Urinary bladder (tissue), 4 donors: ENCODE data around the gene TXNRD1. TPM values are rescaled to one million over a fixed set of nuclear protein-coding genes. Genes with fewer than 3 reads are reported as not detected.
"Not testable (repeated sequence)": the region's sequence is repeated elsewhere in the genome, so short reads cannot be mapped to it uniquely, and the experiment has no call there.

Experiments used
- DNase-seq: peaks from one replicate; pipeline ENCODE4 v3.0.0-alpha.2; 2015; ENCODE audit errors: extremely low spot score
- H3K27ac ChIP-seq: one replicate; pipeline ENCODE4 v1.5.1; 2013; ENCODE audit warnings: low read depth, mild to moderate bottlenecking, moderate library complexity
- H3K36me3 ChIP-seq: one replicate; pipeline ENCODE4 v1.6.1; 2013; ENCODE audit warnings: mild to moderate bottlenecking, moderate library complexity; ENCODE audit not compliant: insufficient read depth
- H3K4me1 ChIP-seq: one replicate; pipeline ENCODE4 v1.6.1; 2013; ENCODE audit warnings: mild to moderate bottlenecking, moderate library complexity; ENCODE audit not compliant: insufficient read depth
- H3K4me3 ChIP-seq: one replicate; pipeline ENCODE4 v1.5.1; 2013; ENCODE audit warnings: low read depth, low read length
- WGBS: extraction: QIAGEN DNeasy Blood & Tissue Kit; methylation state at CpG from one replicate; pipeline ENCODE4 v1.1.7; 2013; 5-methylcytosine and 5-hydroxymethylcytosine counted together
- polyA plus RNA-seq: library from polyadenylated mRNA; stranded (reverse); fragments of 200-250 nt; gene quantifications from one replicate; pipeline ENCODE4 v1.2.3, GENCODE V29; 2013
- total RNA-seq: library from RNA; depleted of rRNA; stranded (reverse); fragments of >200 nt; gene quantifications from one replicate; pipeline ENCODE4 v1.2.3, GENCODE V29; 2014
- donor health status: healthy with polysubstance abuse.
- donor health status: healthy.

TXNRD1 gene
- total and polyA plus RNA-seq, 2 donors, result 69.4 to 267 TPM

DNA sequence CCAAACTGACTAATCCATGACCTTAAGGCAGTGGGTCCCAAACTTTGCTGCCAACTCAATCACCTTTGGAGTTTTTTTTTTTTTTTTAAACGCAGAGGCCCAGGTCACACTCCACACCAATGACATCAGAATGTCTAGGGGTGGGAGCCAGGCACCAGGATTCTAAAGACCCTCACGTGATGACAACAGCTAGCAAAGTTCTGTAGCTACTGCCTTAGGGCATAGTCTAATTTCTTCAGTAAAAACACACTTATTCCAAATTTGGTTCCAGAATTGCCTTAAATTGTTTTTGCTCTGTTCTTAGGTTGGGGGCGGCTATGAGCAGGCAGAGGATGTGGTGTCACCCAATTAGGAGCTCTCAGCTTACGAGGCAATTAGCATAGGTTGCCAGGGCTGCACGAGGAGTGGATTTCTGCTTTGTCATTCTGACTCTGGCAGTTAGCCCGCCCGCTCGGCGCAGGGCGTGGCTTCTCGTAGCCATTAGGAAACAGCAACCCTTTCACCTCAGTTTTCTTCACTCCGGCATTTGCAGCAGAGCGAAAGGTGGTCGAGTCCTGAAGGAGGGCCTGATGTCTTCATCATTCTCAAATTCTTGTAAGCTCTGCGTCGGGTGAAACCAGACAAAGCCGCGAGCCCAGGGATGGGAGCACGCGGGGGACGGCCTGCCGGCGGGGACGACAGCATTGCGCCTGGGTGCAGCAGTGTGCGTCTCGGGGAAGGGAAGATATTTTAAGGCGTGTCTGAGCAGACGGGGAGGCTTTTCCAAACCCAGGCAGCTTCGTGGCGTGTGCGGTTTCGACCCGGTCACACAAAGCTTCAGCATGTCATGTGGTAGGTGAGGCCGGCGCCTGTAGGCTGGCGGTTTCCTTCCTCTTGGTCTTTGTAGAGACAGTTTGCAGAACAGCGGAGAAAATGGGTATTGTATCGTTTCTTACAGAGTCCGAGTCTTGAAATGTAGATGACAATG is 71.2 kb downstream of the TXNRD1 start:
- DNase-seq, result peak; percentile 83
- Histone ChIP-seq H3K4me3 (peak overlapping the region; percentile 89), H3K27ac (peak overlapping the region; percentile 96), H3K36me3 (no peaks in the 10 kb centered on the region), H3K4me1 (no peaks in the 10 kb centered on the region)
- under 1% methylated on average over 40 of the region's 40 CpGs for whole genome bisulfite sequencing

DNA sequence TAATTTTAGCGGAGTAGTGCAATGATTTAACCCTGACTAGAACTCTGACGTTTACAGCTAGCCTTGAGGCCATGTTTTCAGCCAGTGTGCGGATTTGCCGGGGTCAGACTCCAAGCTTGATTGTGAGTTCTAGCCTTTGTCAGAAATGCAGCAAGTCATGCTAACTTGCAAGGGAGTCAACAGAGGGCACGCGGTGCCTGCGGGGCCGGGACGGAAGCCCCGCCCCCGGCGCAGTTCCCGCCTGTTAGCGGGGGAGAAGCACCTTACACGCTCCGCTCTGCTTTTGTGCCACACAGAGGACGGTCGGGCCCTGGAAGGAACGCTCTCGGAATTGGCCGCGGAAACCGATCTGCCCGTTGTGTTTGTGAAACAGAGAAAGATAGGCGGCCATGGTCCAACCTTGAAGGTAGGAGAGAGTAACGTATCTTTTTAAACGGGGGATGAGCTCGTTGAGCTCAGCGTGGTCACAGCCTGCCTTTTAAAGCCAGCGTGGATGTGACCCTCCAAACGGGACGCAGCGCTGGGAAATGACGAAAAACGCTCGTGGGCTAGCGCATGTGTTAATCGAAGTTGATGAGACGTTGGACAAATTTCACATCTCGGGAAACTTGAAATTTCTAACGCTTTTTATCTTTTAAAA is 73.2 kb downstream of the TXNRD1 start:
- Histone ChIP-seq H3K4me3 (peak overlapping the region; percentile 89), H3K36me3 (peaks cover 4% of the 10 kb centered on the region), H3K27ac (peak overlapping the region; percentile 77), H3K4me1 (no peaks in the 10 kb centered on the region)
- DNase-seq, result no peak
- WGBS, result under 1% methylated on average over 41 of the region's 41 CpGs

DNA sequence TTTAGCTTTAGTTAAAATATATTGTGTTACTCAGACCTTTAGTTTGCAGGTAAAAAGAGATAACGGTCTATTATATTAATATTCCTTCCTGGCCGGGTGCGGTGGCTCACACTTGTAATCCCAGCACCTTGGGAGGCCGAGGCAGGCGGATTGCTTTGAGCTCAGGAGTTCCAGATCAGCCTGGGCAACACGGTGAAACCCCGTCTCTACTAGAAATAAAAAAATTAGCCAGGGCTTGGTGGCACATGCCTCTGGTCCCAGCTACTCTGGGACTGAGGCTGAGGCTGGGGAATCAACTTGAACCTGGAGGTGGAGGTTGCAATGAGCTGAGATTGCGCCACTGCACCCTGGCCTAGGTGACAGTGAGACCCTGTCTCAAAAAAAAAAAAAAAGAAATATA is 74.7 kb downstream of the TXNRD1 start:
- H3K27ac ChIP-seq, result no peak overlapping the region
- DNase-seq, result no peak
- H3K4me3 ChIP-seq, result no peak overlapping the region
- WGBS, result 82% methylated on average over 8 of the region's 8 CpGs
- peaks cover 4% of the 10 kb centered on the region for H3K36me3 ChIP-seq
- no peaks in the 10 kb centered on the region for H3K4me1 ChIP-seq

DNA sequence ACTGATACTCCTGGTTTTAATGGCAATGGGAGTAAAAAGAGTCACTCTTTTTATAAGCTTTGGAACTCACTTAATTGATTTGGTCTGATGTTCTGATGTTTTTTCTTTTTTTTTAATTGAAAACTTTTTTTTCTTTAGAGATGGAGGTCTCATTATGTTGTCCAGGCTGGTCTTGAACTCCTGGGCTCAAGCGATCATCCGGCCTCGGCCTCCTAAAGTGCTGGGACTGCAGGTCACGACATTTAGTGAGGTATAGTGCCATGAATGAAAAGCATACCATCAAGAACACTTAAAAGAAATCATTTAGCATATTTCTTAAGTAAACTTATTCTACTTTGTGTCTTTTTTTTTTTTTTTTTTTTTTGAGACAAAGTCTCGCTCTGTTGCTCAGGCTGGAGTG is 75.3 kb downstream of the TXNRD1 start:
- DNase-seq, result no peak
- Histone ChIP-seq H3K36me3 (peaks cover 4% of the 10 kb centered on the region), H3K4me1 (no peaks in the 10 kb centered on the region), H3K27ac (no peak overlapping the region), H3K4me3 (no peak overlapping the region)
- WGBS, result 93% methylated on average over 5 of the region's 5 CpGs

DNA sequence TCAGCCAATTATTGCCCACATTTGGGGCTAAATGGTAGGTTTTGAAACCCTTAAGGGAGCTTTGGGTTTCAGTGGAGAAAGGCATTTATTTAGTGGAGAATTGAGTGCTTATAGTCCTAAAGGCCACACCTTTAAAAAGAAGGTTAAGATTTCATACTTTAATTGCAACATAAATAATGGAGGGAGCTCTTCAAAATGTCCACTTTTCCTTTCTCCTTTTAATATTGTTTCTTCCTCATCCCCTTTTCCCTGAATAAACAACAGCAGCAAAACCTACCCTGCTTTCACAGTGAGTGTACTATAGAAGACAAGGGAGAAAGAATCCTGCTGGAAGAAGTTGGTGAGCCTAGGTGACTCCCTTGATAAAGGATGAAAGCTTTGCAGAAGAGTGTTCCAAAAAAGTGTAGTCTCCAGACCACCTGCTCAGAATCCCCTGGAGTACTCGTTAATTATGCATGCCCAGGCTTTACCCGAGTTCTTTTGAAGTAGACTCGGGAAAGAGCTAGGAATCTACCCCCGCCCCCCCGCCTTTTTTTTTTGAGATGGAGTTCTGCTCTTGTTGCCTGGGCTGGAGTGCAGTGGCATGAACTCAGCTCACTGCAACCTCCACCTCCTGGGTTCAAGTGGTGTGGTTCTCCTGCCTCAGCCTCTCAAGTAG is 76.4 kb downstream of the TXNRD1 start:
- no peaks in the 10 kb centered on the region for H3K4me1 ChIP-seq
- no peak overlapping the region for H3K27ac ChIP-seq
- H3K4me3 ChIP-seq, result no peak overlapping the region
- 66% methylated on average over 5 of the region's 5 CpGs for WGBS
- peaks cover 4% of the 10 kb centered on the region for H3K36me3 ChIP-seq
- no peak for DNase-seq

DNA sequence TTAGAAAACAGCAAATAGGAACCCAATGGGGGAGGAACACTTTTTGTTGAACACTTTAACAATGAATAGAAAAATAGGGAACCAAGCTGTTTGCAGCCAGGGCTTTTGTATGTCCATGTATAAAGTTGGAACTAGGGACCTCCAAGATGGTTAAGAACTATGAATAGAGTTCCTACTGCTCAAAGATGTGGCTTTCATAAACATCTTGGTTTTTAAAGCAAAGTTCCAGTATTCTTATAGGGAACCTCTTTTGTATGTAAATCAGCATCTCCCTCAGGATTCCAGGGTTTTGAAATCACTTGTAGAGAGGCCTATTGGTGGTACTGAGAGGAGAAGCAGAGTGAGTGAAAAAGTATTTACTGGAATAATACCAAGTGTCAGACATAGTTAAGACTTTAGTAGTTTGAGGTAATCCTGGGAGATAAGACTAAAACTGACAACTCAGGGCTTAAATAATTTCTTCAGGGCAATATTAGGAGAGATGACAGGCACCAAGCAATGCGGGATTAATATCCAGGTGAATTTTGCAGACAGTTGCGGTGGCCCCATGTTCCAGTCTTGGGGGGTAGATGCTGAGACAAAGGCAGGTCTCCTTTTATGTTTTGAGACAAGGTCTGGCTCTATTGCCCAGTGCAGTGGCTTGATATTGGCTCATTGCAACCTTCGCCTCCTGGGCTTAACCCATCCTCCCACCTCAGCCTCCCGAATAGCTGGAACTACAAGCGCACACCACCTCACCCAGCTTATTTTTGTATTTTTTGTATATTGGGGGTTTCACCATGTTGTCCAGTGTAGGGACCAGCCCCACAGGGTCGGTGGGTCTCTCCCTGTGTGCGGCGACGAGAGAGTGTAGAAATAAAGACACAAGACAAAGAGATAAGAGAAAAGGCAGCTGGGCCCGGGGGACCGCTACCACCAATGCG is 77.6 kb downstream of the TXNRD1 start:
- 94% methylated on average over 12 of the region's 12 CpGs for WGBS
- no peak overlapping the region for H3K27ac ChIP-seq
- peaks cover 4% of the 10 kb centered on the region for H3K36me3 ChIP-seq
- no peaks in the 10 kb centered on the region for H3K4me1 ChIP-seq
- DNase-seq, result no peak
- H3K4me3 ChIP-seq, result no peak overlapping the region

DNA sequence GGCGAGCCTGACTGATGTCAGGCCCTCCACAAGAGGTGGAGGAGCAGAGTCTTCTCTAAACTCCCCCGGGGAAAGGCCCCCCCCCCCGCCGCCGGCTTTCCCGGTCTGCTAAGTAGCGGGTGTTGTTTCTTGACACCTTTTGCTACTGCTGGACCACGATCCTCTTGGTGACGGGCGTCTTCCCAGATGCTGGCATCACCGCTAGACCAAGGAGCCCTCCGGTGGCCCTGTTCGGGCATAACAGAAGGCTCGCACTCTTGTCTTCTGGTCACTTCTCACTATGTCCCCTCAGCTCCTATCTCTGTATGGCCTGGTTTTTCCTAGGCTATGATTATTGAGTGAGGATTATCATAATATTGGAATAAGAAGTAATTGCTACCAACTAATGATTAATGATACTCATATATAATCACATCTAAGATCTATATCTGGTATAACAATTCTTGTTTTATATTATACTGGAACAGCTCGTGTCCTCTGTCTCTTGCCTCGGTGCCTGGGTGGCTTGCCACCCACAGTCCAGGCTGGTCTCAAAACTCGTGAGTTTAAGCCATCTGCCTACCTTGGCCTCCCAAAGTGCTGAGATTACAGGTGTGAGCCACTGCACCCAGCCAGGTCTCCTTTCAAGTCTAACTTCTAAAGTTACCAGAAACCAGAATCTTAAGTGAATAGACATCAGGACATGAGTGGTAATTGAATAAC is 78.7 kb downstream of the TXNRD1 start:
- H3K4me1 ChIP-seq, H3K36me3 ChIP-seq, H3K4me3 ChIP-seq, H3K27ac ChIP-seq, DNase-seq: not testable (repeated sequence)
- WGBS, result 54% methylated on average over 16 of the region's 17 CpGs

DNA sequence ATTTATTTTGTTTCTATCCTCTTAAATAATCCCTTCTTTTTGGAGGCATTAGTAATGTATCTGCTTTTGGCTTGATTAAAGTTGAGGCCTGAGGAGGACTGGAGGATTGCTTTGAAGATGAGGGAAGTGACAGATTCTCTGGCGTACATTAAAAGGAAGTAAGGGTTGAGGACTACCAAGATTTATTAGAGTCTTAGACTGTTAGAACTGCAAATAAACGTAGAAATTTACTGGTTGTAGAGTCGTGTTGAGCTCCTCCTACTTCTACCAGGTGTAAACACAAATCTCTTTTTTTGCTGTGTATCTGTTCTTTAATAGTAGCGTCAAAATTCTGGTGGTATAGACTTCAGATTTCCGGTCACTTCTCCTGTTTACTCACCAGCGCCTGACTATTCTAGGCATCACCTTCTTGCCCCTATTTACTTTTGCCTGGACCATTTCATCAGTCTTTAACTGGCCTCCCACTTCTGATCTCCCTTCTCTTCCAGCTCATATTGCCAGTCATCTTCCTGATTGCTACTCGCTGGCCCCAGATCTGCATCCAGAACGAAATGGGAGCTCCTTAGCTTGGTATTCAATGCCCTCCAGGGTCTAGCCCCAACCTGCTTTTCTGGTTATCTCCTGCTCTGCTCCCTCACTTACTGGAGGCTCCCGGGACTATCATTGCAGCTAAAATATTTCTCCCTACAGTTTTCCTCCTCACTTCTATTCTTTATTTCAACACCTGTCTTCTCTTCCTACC is 79.5 kb downstream of the TXNRD1 start:
- Histone ChIP-seq H3K36me3 (peaks cover 5% of the 10 kb centered on the region), H3K4me1 (no peaks in the 10 kb centered on the region), H3K4me3 (no peak overlapping the region), H3K27ac (no peak overlapping the region)
- 63% methylated on average over 9 of the region's 9 CpGs for WGBS
- DNase-seq, result no peak

DNA sequence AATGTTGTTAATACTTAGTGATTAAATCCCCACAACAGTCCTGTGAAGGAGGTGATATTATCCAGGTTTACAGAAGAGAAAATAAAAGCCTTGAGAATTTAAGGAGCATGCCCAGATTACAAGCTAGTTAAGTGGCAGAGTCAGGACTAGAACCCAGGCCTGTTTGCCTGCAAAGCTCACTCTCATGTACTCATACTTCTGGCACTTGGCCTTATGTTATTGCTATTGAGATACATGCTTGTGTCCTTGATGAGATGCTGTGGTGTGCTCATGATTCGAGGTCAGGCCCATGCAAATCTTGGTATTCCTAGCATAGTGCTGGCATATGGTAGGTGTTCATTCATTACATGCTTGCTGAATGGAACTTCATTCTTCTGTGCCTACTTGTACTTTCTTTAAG is 80.4 kb downstream of the TXNRD1 start:
- Histone ChIP-seq H3K27ac (no peak overlapping the region), H3K4me3 (no peak overlapping the region)
- WGBS, result 85% methylated on average over 1 of the region's 1 CpG

DNA sequence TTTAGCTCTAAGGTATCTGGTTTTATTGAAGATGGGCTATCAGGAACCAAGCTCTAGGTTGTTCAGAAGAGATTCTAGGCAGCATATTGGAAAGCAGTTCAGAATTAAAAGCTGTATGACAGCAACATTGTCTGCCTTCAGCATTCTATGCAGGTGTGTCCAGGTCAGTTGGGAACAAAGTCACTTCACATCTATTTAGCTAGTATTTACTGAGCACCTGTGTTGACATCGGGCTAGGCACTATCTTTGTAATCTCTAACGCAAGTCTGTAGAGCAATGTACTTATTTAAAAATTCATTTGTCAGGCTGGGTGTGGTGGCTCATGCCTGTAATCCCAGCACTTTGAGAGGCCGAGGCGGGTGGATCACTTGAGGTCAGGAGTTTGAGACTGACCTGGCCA is 81.1 kb downstream of the TXNRD1 start:
- Histone ChIP-seq H3K4me1 (no peaks in the 10 kb centered on the region), H3K27ac (no peak overlapping the region), H3K4me3 (no peak overlapping the region), H3K36me3 (peaks cover 5% of the 10 kb centered on the region)
- DNase-seq, result no peak
- 85% methylated on average over 4 of the region's 4 CpGs for WGBS

More for the DNA sequence above, 80.4 kb downstream of the TXNRD1 start:
- Histone ChIP-seq H3K4me1 (no peaks in the 10 kb centered on the region), H3K36me3 (peaks cover 5% of the 10 kb centered on the region)
- DNase-seq, result no peak

DNA sequence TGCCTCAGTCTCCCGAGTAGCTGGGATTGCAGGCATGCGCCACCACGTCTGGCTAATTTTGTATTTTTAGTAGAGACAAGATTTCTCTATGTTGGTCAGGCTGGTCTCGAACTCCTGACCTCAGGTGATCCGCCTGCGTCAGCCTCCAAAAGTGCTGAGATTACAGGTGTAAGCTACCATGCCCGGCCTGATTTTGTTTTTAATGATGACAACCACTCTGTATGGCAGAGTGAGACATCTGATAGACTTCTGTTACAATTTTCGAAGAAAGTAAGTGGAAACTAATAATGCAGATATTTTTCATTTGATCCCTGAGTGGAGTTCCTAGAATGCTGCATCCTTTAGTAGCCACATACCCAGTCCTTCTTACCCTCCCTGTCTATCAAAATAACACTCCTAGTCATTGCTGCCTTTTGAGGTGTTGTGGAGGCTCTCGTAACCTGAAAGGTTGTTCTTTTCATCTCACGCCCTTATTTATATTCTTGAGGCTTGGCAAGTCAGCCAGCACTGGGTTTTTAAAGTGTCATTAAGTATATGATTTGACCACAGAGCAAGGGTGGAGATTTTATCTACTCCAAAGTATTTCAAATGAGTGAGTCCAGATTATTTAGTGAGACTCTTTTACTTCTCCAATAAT is 82.0 kb downstream of the TXNRD1 start:
- WGBS, result 85% methylated on average over 10 of the region's 10 CpGs
- no peak overlapping the region for H3K4me3 ChIP-seq
- no peaks in the 10 kb centered on the region for H3K4me1 ChIP-seq
- H3K36me3 ChIP-seq, result peaks cover 2% of the 10 kb centered on the region
- no peak for DNase-seq
- no peak overlapping the region for H3K27ac ChIP-seq
